Activated effector memory CD4-positive, alpha-beta T cell treated with anti-CD3 and anti-CD28 coated beads, Interleukin-2, amount 50 U/mL, for 16 hours (primary cell): Measurements from ENCODE around the gene MRGPRG.
"Not testable (repeated sequence)": the region's sequence is repeated elsewhere in the genome, so short reads cannot be mapped to it uniquely, and the experiment has no call there.

ENCODE experiments used
- DNase-seq: peaks from one replicate; pipeline ENCODE4 v3.0.0-alpha.2; 2020

The MRGPRG gene

GRCh38 chr11:3170756-3171650 is 47.6 kb downstream of the MRGPRG start:
- DNase-seq, result no peak

- DNase-seq, result no peak
These were observed 48.4 kb downstream of the MRGPRG start for GRCh38 chr11:3170044-3170755.

GRCh38 chr11:3169255-3170043 is 49.2 kb downstream of the MRGPRG start:
- no peak for DNase-seq

GRCh38 chr11:3168742-3169254 is 49.8 kb downstream of the MRGPRG start:
- DNase-seq, result not testable (repeated sequence)
